ENCODE results near the gene LCN2.

LCN2 gene

GRCh38 chr9:128149001-128149701 lies at the start of gene LCN2:
LCN2 (plus strand) TSS chr9:128149453; CDS start chr9:128149526, 73 bp downstream.
- H3K4me3 Mint-ChIP-seq = no peak within 1 kb of the TSS
- H3K27ac Mint-ChIP-seq = no peak within 1 kb of the TSS
- H3K9me3 Mint-ChIP-seq = no peaks in the 10 kb centered on the region
- no peaks in the 10 kb centered on the region for H3K36me3 Mint-ChIP-seq
- no peaks in the 10 kb centered on the region for H3K27me3 Mint-ChIP-seq
- H3K4me1 Mint-ChIP-seq = no peaks in the 10 kb centered on the region

GRCh38 chr9:128099932-128100491 lies 49.2 kb upstream of the LCN2 start:
- Mint-ChIP-seq H3K9me3 (no peaks in the 10 kb centered on the region), H3K27me3 (no peaks in the 10 kb centered on the region), H3K36me3 (peaks cover 6% of the 10 kb centered on the region), H3K4me1 (peaks cover 66% of the 10 kb centered on the region), H3K4me3 (no peak overlapping the region), H3K27ac (no peak overlapping the region)

- H3K4me1 Mint-ChIP-seq = peaks cover 63% of the 10 kb centered on the region
- peaks cover 6% of the 10 kb centered on the region for H3K36me3 Mint-ChIP-seq
- H3K27me3 Mint-ChIP-seq = no peaks in the 10 kb centered on the region
- H3K27ac Mint-ChIP-seq = no peak overlapping the region
- H3K9me3 Mint-ChIP-seq = no peaks in the 10 kb centered on the region
- H3K4me3 Mint-ChIP-seq = no peak overlapping the region
Measured at GRCh38 chr9:128100581-128100980, 48.7 kb upstream of the LCN2 start.

GRCh38 chr9:128101231-128101661 lies 48.0 kb upstream of the LCN2 start:
- Mint-ChIP-seq H3K4me3 (no peak overlapping the region), H3K27me3 (no peaks in the 10 kb centered on the region), H3K4me1 (peaks cover 62% of the 10 kb centered on the region), H3K36me3 (peaks cover 6% of the 10 kb centered on the region), H3K9me3 (no peaks in the 10 kb centered on the region), H3K27ac (peak overlapping the region; percentile 41)

GRCh38 chr9:128101690-128102089 lies 47.6 kb upstream of the LCN2 start:
- Mint-ChIP-seq H3K9me3 (no peaks in the 10 kb centered on the region), H3K27ac (no peak overlapping the region), H3K4me3 (no peak overlapping the region), H3K36me3 (peaks cover 6% of the 10 kb centered on the region), H3K4me1 (peaks cover 63% of the 10 kb centered on the region), H3K27me3 (no peaks in the 10 kb centered on the region)

- Mint-ChIP-seq H3K4me3 (no peak overlapping the region), H3K4me1 (peaks cover 58% of the 10 kb centered on the region), H3K36me3 (peaks cover 9% of the 10 kb centered on the region), H3K9me3 (no peaks in the 10 kb centered on the region), H3K27ac (no peak overlapping the region), H3K27me3 (no peaks in the 10 kb centered on the region)
Measured at GRCh38 chr9:128102196-128102595, 47.1 kb upstream of the LCN2 start.

GRCh38 chr9:128102861-128103588 lies 46.2 kb upstream of the LCN2 start:
- Mint-ChIP-seq H3K36me3 (peaks cover 13% of the 10 kb centered on the region), H3K27me3 (no peaks in the 10 kb centered on the region), H3K4me1 (peaks cover 57% of the 10 kb centered on the region), H3K9me3 (no peaks in the 10 kb centered on the region), H3K27ac (peak overlapping the region; percentile 75), H3K4me3 (no peak overlapping the region)

- Mint-ChIP-seq H3K27ac (peak overlapping the region; percentile 75), H3K27me3 (no peaks in the 10 kb centered on the region), H3K36me3 (peaks cover 13% of the 10 kb centered on the region), H3K4me3 (no peak overlapping the region), H3K9me3 (no peaks in the 10 kb centered on the region), H3K4me1 (peaks cover 51% of the 10 kb centered on the region)
Measured at GRCh38 chr9:128103589-128103962, 45.7 kb upstream of the LCN2 start.

GRCh38 chr9:128104171-128104618 lies 45.1 kb upstream of the LCN2 start:
- peaks cover 13% of the 10 kb centered on the region for H3K36me3 Mint-ChIP-seq
- no peak overlapping the region for H3K27ac Mint-ChIP-seq
- H3K9me3 Mint-ChIP-seq = no peaks in the 10 kb centered on the region
- H3K27me3 Mint-ChIP-seq = no peaks in the 10 kb centered on the region
- H3K4me1 Mint-ChIP-seq = peaks cover 46% of the 10 kb centered on the region
- no peak overlapping the region for H3K4me3 Mint-ChIP-seq

- Mint-ChIP-seq H3K36me3 (peaks cover 18% of the 10 kb centered on the region), H3K9me3 (no peaks in the 10 kb centered on the region), H3K4me3 (no peak overlapping the region), H3K4me1 (peaks cover 38% of the 10 kb centered on the region), H3K27ac (no peak overlapping the region), H3K27me3 (no peaks in the 10 kb centered on the region)
Measured at GRCh38 chr9:128105538-128106175, 43.6 kb upstream of the LCN2 start.

GRCh38 chr9:128106181-128106939 lies 42.9 kb upstream of the LCN2 start:
- Mint-ChIP-seq H3K4me3 (no peak overlapping the region), H3K27me3 (no peaks in the 10 kb centered on the region), H3K9me3 (no peaks in the 10 kb centered on the region), H3K27ac (no peak overlapping the region), H3K36me3 (peaks cover 18% of the 10 kb centered on the region), H3K4me1 (peaks cover 34% of the 10 kb centered on the region)

- no peak overlapping the region for H3K27ac Mint-ChIP-seq
- peaks cover 18% of the 10 kb centered on the region for H3K36me3 Mint-ChIP-seq
- no peaks in the 10 kb centered on the region for H3K9me3 Mint-ChIP-seq
Measured at GRCh38 chr9:128106940-128107467, 42.2 kb upstream of the LCN2 start.

GRCh38 chr9:128107468-128108268 lies 41.6 kb upstream of the LCN2 start:
- Mint-ChIP-seq H3K36me3 (peaks cover 17% of the 10 kb centered on the region), H3K4me3 (no peak overlapping the region), H3K27ac (peak overlapping the region; percentile 35), H3K27me3 (no peaks in the 10 kb centered on the region), H3K4me1 (peaks cover 27% of the 10 kb centered on the region), H3K9me3 (no peaks in the 10 kb centered on the region)

More at GRCh38 chr9:128106940-128107467, 42.2 kb upstream of the LCN2 start:
- H3K27me3 Mint-ChIP-seq = no peaks in the 10 kb centered on the region
- H3K4me3 Mint-ChIP-seq = no peak overlapping the region
- peaks cover 32% of the 10 kb centered on the region for H3K4me1 Mint-ChIP-seq

GRCh38 chr9:128108269-128109049 lies 40.8 kb upstream of the LCN2 start:
- Mint-ChIP-seq H3K4me3 (no peak overlapping the region), H3K4me1 (peaks cover 20% of the 10 kb centered on the region), H3K36me3 (peaks cover 15% of the 10 kb centered on the region), H3K27me3 (no peaks in the 10 kb centered on the region), H3K27ac (no peak overlapping the region), H3K9me3 (no peaks in the 10 kb centered on the region)

Measured in activated naive CD4-positive, alpha-beta T cell treated with anti-CD3 and anti-CD28 coated beads, Interleukin-2, amount 50 U/mL, for 24 hours (primary cell).